Measurements from ENCODE around the gene CSNK1G3. TPM values are rescaled to one million over a fixed set of nuclear protein-coding genes. Genes with fewer than 3 reads are reported as not detected.

Gene CSNK1G3
- total and polyA plus RNA-seq, 2 of the 4 experiments (the other 2 are of a cell fraction): 16.4 to 26.2 TPM

DNA sequence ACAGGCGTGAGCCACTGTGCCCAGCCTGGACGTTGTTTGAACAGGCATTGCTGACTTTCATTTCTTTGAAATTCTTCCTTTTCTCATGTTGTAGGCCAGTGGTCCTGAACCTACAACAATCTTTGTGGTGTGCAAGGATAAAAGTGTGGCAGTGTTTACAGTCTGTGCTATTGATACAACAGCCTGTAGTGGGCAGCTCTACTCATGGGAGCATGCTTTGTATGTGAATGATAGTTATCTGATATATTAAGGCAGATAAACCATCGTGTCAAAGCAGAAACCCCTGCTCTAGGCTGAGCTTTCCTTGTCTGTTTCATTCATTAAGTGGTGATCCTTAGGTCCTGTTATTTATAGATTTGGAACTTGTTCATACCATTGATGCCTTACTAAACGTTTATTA, 42.6 kb downstream of the CSNK1G3 start:
- no peak overlapping the region for H3K4me2 ChIP-seq (ENCODE audit: low read depth, low read length)
- ATAC-seq (ENCODE audit: low read depth) (peak; percentile 35; the same call in 1 of the 2 replicates), DNase-seq (no peak)
- dilution Hi-C loops (cut with HindIII; ENCODE audit: low sequenced_read_pairs, unreplicated experiment): no loop called here
- H3K9me1 ChIP-seq (ENCODE audit: insufficient read depth, low read length): no peaks in the 10 kb centered on the region
- no peak overlapping the region for H2BK15ac ChIP-seq (ENCODE audit: low read depth, low read length)
- no peak overlapping the region for H3K27ac ChIP-seq (ENCODE audit: insufficient read depth, low read length)
- no peak overlapping the region for H2AK9ac ChIP-seq (replicated peaks; ENCODE audit: low read depth, low read length, poor library complexity)
- no peaks in the 10 kb centered on the region for H3K27me3 ChIP-seq (ENCODE audit: control insufficient read depth, insufficient read depth, low read length)
- 0 out of 2 replicates have a peak, but pooled peaks cover 2% of the 10 kb centered on the region for H3K36me3 ChIP-seq (ENCODE audit: control insufficient read depth, insufficient read depth, low read length)
- in situ Hi-C loops (cut with MboI; ENCODE audit: low sequenced_read_pairs): no loop called here
- H4K5ac ChIP-seq (ENCODE audit: low read depth, low read length): no peak overlapping the region
- no peak overlapping the region for H3K56ac ChIP-seq (ENCODE audit: extremely low read depth, insufficient read depth, low read length)
- H3K9ac ChIP-seq (ENCODE audit: low read depth, low read length): no peak overlapping the region
- BruUV-seq (replicated peaks): no TSS peak
- H3K9me3 ChIP-seq (ENCODE audit: control insufficient read depth, insufficient read depth, low read length): no peaks in the 10 kb centered on the region
- no peak overlapping the region for H4K8ac ChIP-seq (ENCODE audit: low read depth in 2 of 2, low read length in 2 of 2)
- no peak overlapping the region for H2BK20ac ChIP-seq (ENCODE audit: low read depth, low read length)
- no peak overlapping the region for H4K91ac ChIP-seq (ENCODE audit: insufficient read depth, low read depth, low read length)
- H3K14ac ChIP-seq (replicated peaks; ENCODE audit: low read depth, low read length): no peak overlapping the region
- TF ChIP-seq FOS (IDR thresholded peaks at IDR 0.05; ENCODE audit: low read depth, low read length) (no peak), RCOR1 (IDR thresholded peaks at IDR 0.05; ENCODE audit: insufficient replicate concordance, low read length) (no peak), RAD21 (IDR thresholded peaks at IDR 0.05; ENCODE audit: low read length) (no peak), RFX5 (IDR thresholded peaks at IDR 0.05; ENCODE audit: low read depth, low read length) (no peak), MAFK (IDR thresholded peaks at IDR 0.05; ENCODE audit: low read depth, low read length) (no peak), CEBPB (IDR thresholded peaks at IDR 0.05; ENCODE audit: low read depth, low read length) (no peak), BHLHE40 (IDR thresholded peaks at IDR 0.05; ENCODE audit: low read depth, low read length) (no peak), MXI1 (IDR thresholded peaks at IDR 0.05; ENCODE audit: borderline replicate concordance, low read depth, low read length) (no peak), SMC3 (IDR thresholded peaks at IDR 0.05; ENCODE audit: low read depth, low read length) (no peak), POLR2A (IDR thresholded peaks at IDR 0.05; ENCODE audit: low read depth, low read length) (no peak), MAZ (IDR thresholded peaks at IDR 0.05; ENCODE audit: borderline replicate concordance, low read depth, low read length) (no peak)
- TF ChIP-seq, protein P1, sequence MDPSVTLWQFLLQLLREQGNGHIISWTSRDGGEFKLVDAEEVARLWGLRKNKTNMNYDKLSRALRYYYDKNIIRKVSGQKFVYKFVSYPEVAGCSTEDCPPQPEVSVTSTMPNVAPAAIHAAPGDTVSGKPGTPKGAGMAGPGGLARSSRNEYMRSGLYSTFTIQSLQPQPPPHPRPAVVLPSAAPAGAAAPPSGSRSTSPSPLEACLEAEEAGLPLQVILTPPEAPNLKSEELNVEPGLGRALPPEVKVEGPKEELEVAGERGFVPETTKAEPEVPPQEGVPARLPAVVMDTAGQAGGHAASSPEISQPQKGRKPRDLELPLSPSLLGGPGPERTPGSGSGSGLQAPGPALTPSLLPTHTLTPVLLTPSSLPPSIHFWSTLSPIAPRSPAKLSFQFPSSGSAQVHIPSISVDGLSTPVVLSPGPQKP (IDR thresholded peaks at IDR 0.05; ENCODE audit: borderline replicate concordance, low read depth, low read length): no peak
- TF ChIP-seq, protein P2, sequence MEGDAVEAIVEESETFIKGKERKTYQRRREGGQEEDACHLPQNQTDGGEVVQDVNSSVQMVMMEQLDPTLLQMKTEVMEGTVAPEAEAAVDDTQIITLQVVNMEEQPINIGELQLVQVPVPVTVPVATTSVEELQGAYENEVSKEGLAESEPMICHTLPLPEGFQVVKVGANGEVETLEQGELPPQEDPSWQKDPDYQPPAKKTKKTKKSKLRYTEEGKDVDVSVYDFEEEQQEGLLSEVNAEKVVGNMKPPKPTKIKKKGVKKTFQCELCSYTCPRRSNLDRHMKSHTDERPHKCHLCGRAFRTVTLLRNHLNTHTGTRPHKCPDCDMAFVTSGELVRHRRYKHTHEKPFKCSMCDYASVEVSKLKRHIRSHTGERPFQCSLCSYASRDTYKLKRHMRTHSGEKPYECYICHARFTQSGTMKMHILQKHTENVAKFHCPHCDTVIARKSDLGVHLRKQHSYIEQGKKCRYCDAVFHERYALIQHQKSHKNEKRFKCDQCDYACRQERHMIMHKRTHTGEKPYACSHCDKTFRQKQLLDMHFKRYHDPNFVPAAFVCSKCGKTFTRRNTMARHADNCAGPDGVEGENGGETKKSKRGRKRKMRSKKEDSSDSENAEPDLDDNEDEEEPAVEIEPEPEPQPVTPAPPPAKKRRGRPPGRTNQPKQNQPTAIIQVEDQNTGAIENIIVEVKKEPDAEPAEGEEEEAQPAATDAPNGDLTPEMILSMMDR (conservative IDR thresholded peaks at IDR 0.05; ENCODE audit: low read depth, low read length): no peak
- no peaks in the 10 kb centered on the region for H4K20me1 ChIP-seq (ENCODE audit: insufficient read depth, low read length)
- no peak overlapping the region for H2AK5ac ChIP-seq (ENCODE audit: low read depth, low read length)
- peaks cover 16 to 24% of the 10 kb centered on the region in 2 experiments for H3K79me1 ChIP-seq (ENCODE audit: low read depth in 1 of 2, low read length in 2 of 2)
- H2BK5ac ChIP-seq (ENCODE audit: low read depth, low read length, poor library complexity, severe bottlenecking): no peak overlapping the region
- no peak overlapping the region for H3K23ac ChIP-seq (ENCODE audit: low read depth, low read length)
- H3K4ac ChIP-seq (ENCODE audit: low read depth, low read length): no peak overlapping the region
- intact Hi-C loops (cut with micrococcal nuclease): no loop called here
- POLR2A ChIA-PET (ENCODE audit: unreplicated experiment): no interaction called here
- no peak overlapping the region for H3K4me3 ChIP-seq (ENCODE audit: insufficient read depth, low read depth, low read length)
- 80% methylated on average over 1 of the region's 4 CpGs; no CpG with 5 or more reads in 1 of the 2 experiments for WGBS, 2 experiments (ENCODE audit: extremely low coverage in 2 of 2, insufficient read length in 1 of 2)
- H2BK120ac ChIP-seq (ENCODE audit: low read depth, low read length): no peak overlapping the region
- H2AFZ ChIP-seq (replicated peaks; ENCODE audit: low read length, poor library complexity): no peak overlapping the region
- CTCF ChIA-PET: no interaction called here
- H3K4me1 ChIP-seq (ENCODE audit: control insufficient read depth, insufficient read depth, low read length): no peaks in the 10 kb centered on the region; the same call in 1 of the 2 replicates
- H3K18ac ChIP-seq (ENCODE audit: low read depth, low read length): no peak overlapping the region

All from IMR-90 (cell line).